Measurements from ENCODE around the gene LRP6.

LRP6 gene

DNA sequence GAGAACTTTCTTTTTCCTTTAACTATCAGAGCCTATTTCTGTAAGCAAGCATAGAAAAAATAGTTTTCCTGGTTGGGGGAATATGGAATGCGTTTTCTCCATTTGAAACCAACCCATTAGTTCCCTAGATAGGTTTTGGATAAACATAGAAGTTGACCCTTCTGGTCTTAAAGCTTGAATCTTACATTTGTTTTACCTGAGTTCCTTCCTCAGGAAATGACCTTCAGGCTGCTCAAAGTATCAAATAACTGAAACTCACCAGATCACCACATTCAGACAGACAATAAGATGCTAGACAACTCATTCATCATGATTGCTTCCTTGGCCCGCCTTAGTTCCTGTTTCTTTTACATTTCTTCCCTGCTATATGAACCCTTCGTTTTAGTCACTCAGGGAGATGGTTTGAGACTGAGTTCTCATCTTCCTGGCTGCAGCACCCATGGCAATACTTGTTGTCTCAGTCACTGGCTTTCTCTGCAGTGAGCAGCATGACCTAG, 52.2 kb downstream of the LRP6 start:
- DNase-seq (ENCODE audit: low read depth), result no peak

DNA sequence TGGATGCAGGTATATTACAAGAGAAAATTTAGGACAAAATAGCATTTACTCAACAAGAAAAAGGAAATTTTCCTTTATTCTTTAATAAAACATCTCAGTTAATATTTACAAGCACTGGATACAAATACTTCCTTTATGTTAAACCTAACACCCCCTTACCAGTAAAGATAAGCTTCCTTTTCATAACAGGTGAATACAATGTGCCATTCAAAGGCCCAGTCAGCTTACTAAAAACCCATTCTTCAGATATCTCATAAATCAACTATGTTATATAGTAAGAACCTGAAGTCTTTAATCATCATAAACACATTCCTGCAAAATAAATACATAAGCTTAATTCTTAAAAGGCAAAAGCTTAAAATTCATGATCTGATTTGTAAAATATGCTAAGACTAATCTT, 52.6 kb downstream of the LRP6 start:
- DNase-seq (ENCODE audit: low read depth), result no peak

DNA sequence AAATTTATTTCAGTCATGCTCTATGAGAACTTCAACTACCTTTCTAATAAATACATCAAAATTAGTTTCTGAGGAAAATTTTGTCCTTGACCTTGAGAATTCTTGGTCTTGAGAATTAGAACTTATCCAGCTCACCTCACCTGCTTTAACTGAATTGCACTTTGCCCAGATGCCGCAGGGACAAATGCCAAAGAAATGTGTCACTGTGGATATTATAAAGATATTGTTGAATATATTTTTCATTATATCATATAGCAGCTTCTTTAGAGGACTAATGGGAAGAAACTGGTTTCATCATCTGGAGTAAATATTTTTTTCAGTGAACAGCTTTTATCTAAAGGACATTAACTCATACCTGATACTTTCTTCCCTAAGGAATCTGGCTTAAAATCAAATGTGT, 54.1 kb downstream of the LRP6 start:
- DNase-seq (ENCODE audit: low read depth), result no peak

DNA sequence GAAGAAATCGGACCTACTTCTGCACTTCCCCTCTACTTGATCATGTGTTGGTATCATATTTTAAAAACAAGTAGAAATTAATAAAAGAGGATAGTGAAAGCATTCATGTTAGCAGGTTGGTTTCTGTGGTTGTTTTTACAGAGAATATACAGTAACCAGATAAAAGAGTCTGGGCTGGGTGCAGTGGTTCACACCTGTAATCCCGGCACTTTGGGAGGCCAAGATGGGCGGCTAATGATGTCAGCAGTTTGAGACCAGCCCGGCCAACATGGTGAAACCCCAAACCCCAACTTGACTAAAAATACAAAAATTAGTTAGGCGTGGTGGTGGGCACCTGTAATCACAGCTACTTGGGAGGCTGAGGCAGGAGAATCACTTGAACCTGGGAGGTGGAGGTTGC, 55.9 kb downstream of the LRP6 start:
- no peak for DNase-seq (ENCODE audit: low read depth)

DNA sequence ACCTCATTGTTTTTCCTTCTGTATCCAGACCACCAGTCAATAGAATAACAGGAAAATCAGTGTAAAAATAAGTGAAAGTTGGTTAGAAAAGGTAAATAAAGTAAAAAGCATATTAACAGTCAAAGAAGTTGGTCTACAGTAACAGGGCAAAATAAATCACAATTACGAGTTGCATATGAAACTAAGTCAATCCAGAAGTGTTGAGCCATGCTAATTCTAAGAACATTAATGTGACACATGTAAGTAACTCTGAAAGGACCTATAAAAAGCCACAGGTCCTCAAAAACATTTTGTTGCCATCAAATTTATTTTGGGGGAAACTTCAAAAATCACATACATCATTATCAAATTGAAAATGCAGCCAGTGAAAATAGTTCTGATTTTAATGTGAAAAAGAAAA, 56.4 kb downstream of the LRP6 start:
- DNase-seq (ENCODE audit: low read depth), result no peak

DNA sequence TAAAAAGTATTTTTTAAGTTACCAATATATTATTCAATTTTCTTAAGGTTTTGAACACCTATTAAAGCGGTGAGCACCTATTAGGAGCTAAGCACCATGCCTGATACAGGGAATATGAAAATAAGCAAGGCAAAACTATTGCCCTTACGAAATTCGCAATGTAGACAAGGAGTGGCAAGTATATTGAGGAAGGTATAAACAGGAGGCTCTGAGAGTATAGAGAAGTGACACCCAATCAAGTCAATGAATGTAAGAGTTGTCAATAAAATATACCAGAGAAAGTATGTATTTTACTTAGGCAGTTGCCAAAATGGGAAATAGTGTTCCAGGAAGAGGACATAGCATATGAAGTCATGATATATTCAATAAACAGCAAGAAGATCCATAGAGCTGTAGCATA, 57.2 kb downstream of the LRP6 start:
- no peak for DNase-seq (ENCODE audit: low read depth)

DNA sequence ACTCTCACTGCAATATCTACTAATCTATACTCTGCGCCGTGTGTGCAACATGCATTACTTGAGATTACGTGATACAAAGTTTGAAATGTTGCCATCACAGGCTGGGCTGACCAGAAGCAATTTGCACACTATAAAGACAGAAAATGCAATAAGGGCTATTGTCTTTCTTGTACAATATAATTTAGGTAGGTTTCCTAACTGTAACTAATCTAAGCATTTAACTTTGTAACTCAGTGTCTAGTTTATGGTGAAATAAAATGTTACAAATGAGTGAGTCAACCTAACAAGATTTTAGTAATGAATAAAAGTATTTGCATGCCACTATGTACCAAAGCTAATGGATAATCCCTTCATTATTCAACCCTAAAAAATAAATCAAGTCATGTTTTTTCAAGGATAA, 57.8 kb downstream of the LRP6 start:
- no peak for DNase-seq (ENCODE audit: low read depth)

DNA sequence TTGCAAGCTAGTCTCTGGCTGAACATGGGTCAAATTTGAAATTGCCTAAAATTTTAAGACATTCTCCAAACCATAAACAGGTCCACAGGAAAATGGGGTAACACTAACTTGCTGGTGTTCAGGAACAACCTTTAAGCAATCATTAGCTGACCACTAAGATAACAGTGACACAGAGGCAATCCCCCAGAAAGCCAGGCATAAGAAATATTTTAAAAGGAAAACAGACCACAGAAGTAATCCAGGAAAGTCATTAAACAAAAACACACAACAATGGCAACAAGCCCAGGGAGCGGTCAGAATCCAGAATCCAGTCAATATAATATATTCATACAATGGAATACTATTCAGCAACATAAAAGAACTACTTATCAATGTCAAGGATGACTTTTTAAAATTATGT, 59.1 kb downstream of the LRP6 start:
- DNase-seq (ENCODE audit: low read depth), result no peak

DNA sequence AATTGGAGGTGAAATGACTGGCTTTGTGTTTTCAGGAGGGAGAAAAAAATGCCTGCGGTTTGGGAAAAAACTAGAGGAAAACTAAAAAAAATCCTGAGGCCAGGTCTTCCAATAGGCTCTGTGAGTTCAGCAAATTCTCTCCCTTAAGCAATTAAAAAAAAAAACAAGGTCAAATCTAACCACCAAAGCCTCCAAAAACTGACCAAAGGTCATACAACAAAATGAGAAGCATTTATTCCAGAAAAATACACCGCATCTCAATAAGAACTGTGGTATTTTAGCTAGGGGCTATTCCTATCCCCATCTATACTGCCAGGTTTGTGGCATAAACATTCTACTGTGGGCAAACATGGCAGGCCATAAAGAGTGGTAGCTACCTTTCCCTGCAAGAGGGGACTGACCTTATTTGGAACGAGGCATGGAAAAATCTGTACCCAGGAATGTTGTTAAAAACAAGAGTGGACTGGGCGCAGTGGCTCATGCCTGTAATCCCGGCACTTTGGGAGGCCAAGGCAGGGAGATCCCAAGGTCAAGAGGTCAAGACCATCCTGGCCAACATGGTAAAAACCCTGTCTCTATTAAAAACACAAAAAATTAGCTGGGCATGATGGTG, 60.0 kb downstream of the LRP6 start:
- no peak for DNase-seq (ENCODE audit: low read depth)

DNA sequence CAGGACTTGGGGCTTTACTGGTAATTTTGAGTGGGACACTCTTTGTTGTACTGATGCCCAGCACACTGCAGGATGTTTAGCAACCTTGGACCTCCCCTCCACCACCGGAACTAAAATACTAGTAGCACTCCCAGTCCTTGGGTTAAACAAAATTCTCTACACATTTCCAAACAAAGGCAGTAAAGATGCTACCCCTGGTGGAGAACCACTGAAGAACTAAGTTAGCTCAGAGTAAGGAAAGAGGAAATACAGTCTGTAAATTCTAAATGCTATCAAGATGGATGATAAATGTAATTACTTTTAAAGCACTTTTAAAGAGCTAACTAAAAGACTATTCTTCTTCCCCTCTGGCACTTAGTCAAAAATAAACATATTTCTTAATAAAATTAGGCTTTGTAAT, 64.1 kb downstream of the LRP6 start:
- DNase-seq (ENCODE audit: low read depth), result no peak

DNA sequence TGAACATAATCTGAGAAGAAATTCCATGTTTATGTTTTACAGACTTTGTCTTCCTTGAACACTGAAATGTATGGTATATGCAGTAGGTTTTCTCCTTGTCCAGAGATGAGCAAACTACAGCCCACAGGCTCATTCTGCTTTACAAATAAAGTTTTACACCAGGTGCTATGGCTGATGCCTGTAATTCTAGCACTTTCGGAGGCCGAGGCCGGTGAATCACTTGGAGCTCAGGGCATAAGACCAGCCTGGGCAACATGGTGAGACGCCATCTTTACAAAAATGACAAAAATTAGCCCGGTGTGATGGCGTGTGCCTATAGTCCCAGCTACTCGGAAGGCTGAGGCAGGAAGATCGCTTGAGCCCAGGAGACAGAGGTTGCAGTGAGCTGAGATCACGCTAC, 64.7 kb downstream of the LRP6 start:
- DNase-seq (ENCODE audit: low read depth), result no peak

DNA sequence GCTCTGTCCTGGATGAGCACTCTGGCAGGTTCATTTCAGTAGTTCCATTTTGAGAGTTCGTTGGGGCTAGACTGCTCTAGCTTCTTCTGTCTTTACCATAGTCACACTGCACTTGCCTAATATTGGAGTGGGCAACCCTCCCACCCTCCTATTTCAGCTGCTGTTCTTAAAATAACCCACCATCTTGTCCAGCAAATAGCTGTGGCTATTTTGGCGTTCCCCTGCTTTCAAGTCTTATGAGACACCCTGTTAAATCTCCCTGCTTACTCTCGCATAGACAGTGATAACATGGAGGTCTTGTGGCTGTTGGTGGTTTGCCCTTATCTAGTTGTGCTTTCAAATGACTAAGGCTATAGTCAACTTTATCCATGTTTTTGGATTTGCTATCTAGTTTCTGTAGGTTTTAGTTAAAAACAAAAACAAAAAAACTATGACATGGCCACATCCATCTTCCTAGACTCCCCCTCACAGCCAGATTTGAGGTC, 65.5 kb downstream of the LRP6 start:
- no peak for DNase-seq (ENCODE audit: low read depth)

DNA sequence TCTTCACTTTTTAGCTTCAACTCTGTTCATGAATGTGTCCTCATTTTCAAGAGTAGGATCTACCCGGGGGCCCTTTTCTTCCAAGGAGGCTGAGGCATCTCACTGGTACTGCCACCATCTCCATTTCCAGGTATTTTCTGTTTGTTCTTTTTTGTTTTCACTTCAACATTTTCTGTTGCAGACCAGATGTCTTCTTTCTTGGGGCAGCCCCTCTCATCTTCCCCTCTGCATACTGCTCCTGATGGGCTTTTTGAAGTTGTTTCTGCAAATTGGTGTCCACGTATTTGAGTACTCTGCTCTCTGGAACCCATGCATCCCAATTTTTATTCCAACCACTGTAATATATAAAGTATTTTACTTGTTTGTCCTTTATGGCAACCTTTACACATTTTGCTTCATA, 66.5 kb downstream of the LRP6 start:
- no peak for DNase-seq (ENCODE audit: low read depth)

DNA sequence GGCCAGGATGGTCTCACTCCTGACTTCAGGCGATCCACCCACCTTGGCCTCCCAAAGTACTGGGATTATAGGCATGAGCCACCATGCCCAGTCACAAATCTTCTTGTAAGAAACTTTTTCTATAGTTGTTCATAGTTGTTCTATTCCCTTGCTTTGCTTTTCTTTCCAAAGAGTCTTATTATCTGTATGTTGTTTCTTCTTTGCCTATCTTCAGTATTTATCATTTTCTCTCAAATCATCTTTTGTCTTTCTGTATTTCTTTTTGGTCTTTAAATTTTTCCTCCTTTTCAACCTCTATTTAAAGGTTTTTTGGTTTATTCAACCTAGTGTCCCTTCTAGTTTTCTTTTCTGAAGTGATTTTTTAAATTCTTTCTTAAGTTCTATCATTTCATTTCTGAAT, 68.7 kb downstream of the LRP6 start:
- no peak for DNase-seq (ENCODE audit: low read depth)

DNA sequence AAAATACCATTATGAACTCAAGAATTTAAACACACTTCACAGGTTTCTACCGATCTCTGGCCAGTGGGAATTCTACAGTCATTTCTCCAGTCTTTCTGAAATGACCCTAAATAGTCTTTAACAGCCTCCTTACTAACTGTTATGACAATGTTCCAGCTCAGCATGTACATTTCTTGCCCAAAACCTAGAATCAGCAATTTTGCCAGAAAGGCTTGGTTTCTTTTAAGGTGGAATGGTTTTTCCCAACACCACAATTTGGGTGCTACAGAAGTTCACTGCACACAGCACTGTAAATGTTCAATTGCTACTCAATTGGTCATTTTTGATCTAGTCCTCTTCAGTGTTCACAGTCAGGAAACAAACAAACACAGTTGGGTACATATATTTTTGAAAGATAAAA, 69.7 kb downstream of the LRP6 start:
- DNase-seq (ENCODE audit: low read depth), result no peak

DNA sequence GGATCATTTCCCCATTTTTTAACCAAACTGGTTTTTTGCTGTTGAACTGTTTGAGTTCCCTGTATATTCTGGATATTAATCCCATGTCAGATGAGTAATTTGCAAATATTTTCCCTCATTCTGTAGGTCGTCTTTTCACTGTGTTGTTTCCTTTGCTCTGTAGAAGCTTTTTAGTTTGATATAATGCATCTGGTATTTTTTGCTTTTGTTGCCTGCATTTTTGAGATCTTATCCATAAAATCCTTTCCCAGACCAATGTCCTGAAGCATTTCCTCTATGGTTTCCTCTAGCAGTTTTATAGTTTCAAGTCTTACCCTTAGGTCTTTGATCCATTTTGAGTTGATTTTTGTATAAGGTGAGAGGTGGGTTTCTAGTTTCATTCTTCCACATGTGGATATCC, 71.3 kb downstream of the LRP6 start:
- no peak for DNase-seq (ENCODE audit: low read depth)

DNA sequence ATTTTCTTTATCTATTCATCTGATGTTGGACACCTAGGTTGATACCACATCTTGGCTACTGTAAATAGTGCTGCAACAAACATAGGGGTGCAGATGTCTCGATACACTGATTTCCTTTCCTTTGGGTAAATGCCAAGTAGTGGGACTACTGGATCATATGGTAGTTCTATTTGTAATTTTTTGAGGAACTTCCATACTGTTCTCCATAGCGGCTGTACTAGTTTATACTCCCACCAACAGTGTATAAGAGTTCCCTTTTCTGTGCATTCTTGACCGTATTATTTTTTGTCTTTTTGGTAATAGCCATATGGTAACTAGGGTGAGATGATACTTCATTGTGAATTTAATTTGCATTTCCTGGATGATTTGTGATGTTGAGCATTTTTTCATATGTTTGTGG, 71.8 kb downstream of the LRP6 start:
- DNase-seq (ENCODE audit: low read depth), result no peak

DNA sequence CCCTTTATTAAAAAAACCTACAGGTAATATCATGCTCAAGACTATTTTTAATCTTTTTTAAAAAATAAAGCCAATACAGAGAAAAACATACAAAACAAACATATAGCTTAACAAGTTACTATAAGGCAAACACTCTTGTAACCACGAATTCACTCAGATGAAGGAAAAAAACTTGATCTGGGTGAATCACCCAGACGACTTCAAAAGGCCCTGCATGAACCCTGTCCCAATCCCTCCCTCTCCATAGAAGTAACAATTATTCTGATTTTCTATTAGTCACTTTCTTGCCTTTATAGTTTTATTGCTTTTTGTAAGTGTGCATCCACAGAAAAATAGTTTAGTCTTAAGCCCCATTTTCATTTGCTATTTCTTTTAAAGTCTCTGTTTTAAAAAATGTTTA, 72.6 kb downstream of the LRP6 start:
- DNase-seq (ENCODE audit: low read depth), result no peak

DNA sequence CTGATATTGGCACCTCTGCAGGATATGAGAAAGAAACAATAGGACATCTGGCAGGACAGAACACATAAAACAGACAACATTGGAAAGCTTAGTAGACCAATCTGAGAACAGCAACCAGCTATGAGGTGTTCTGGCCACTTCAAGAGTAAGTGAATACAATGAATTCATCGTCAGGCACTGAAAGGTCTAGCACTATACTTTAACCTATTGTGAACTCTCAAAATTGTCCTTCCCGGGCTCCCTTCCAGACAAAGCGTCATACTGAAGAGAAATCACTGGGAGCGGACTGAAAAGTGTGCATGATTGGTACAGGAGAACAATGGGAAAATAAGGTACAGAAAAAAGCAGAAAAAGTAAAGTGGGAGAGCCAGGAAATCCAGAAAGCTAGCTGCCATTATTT, 75.8 kb downstream of the LRP6 start:
- DNase-seq (ENCODE audit: low read depth), result no peak

DNA sequence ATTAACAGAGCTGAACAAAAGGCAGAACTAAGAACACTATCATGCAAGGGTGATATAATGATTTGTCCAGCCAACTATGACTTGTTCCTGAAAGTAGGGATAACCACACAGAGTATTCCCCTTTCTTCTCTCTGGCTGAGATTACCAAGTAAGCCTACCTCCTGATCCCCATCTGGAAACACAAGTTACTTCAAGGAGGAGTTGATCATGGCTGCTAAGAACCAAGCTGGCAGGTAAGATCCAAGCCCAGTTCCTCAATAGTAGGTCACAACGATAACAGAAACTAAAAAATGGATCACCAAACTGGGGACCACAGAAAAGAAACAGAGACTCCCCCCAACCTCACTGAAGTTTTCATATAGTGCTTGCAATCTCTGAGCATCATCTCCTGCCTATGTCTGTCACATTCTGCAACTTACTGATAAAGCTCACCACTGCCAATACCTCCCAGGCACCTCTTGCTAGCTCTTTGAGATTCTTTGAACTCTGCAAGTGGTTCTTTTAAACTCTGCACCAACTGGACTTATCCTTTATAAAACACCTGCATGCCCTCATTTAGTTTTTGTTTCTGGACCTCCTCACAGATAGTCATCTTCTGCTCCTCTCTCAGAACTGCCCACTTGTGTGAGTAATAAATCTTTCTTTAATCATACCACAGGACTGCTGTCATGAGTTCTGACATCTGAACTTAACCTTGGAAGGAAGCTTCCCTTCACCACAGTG, 76.6 kb downstream of the LRP6 start:
- no peak for DNase-seq (ENCODE audit: low read depth)

DNA sequence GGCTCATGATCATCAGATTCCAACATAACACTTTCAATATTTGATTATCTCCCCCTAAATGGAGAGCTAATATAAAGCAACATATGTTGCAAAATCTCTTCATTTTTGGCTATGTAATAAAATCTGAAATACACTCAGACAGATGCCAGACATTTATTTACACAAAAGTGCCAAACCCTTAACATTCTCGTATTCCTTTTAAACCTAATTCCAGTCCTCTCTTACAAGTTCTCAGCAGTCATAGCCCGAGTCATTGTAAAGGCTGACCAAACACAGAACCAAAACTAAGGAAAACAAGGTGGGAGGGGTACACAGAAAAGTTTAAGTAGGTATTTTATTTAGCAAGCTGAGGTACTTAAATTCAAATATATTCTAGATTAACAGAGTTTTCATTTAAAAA, 81.4 kb downstream of the LRP6 start:
- DNase-seq (ENCODE audit: low read depth), result no peak

DNA sequence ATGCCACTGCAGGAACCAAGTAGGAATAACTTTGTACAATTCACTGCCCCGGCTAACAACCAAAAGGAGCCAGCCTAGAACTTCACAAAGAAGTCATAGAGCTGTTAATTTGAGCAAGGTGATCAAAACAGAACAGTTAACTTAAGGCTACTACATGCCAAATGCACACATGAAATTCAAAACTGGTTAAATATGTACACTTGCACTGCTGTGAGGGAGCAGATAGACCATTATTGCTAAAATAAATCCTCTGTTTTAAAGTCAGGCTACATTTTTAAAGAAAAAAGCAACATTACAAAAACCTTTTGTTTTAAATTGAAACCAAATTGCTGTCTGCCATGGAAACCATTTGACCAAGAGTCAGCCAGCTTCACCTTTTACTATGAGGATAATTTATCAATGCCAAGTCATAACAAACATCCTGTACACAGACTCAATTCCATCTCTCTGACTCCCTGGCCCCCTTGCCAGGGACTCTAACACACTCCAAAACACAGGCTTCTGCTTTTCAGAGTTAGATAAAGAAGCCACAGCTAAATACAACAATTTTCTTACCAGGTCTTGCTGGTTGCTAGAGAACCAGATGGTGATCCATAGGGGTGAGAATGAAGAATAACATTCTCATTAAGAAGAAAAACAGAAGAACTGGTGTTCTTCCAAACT, 84.0 kb downstream of the LRP6 start:
- no peak for DNase-seq (ENCODE audit: low read depth)

DNA sequence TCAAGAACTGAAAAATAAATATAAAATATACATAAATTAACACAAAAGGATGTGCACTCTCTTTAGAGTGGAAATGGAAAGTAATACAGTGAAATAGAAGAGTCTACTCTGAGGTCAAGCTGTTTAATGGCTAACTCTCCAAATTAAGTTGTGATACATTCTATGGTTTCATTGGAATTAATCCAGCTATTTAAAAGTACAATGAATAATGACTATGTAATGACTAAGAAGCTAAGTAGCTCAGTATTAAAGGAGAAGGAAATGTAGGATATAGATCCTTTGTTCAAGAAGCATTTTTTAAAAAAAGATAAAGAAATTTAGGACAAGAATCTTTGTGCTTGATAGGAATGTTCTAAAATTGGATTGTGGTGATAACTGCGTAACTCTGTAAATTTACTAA, 85.3 kb downstream of the LRP6 start:
- DNase-seq (ENCODE audit: low read depth), result no peak
